ENCODE measurements around the gene RFPL3. TPM values are rescaled to one million over a fixed set of nuclear protein-coding genes. Genes with fewer than 3 reads are reported as not detected.

Gene RFPL3
- total RNA-seq (ENCODE audit: low replicate concordance): not detected in 2 replicates

GRCh38 chr22:32357567-32357966, at the start of gene RFPL3:
Gene RFPL3, plus strand, starts transcription at chr22:32357867. Its CDS starts 205 bp downstream, at chr22:32358072.

Other genes starting within 250 kb of the RFPL3 start
- not detected in 2 replicates for gene C22orf42, start 198.6 kb upstream of the RFPL3 start, total RNA-seq (ENCODE audit: low replicate concordance)
- not detected in 2 replicates for gene RFPL2, start 152.8 kb upstream of the RFPL3 start, total RNA-seq (ENCODE audit: low replicate concordance)
- not detected in 2 replicates for gene SLC5A4, start 102.5 kb upstream of the RFPL3 start, total RNA-seq (ENCODE audit: low replicate concordance)
- gene RTCB, start 54.4 kb downstream of the RFPL3 start, total RNA-seq (ENCODE audit: low replicate concordance): 137 and 139 TPM in 2 replicates
- gene BPIFC, start 106.6 kb downstream of the RFPL3 start, total RNA-seq (ENCODE audit: low replicate concordance): not detected in 2 replicates
- gene FBXO7, start 116.9 kb downstream of the RFPL3 start, total RNA-seq (ENCODE audit: low replicate concordance): 38.0 and 39.3 TPM in 2 replicates